Measurements from ENCODE around the gene AJAP1.

AJAP1 gene

DNA sequence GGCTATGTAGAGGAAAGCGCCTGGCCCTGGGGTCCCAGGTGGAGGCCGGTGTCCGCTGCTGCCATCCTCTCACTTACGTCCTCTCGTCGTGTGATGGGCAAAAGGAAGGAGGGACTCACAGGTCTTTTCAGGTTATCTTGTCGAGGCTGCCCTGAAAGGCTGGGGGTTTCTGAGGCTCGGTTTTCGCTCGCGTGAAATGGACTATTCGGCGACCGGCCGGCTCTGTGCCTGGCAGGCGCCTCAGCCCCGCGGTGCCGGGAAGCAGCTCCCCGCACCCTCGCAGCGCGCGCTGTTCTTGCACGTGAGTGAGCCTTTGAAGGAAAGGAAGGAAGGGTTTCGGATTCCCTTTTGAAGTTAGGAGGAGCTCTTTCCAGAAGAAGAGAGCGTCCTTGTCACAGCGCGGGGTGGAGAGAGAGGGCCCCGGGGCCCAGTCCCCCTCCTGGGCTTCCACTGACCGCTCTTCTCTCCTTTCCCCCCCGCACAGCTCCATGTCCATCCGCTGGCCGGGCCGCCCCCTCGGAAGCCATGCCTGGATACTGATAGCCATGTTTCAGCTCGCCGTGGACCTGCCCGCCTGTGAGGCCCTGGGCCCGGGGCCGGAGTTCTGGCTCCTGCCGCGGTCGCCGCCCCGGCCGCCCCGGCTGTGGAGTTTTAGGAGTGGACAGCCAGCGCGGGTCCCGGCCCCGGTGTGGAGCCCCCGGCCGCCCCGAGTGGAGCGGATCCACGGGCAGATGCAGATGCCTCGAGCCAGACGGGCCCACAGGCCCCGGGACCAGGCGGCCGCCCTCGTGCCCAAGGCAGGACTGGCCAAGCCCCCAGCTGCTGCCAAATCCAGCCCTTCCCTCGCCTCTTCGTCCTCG, 57.2 kb downstream of the AJAP1 start:
- DNase-seq: no peak
- in situ Hi-C loops (cut with HindIII; ENCODE audit: low pct_ligation_motif_present, low pct_unique_long_range_greater_than_20kb, low sequenced_read_pairs): no loop called here

GRCh38 chr1:4713669-4714068, 59.3 kb downstream of the AJAP1 start:
- no peak for DNase-seq
- in situ Hi-C loops (cut with HindIII; ENCODE audit: low pct_ligation_motif_present, low pct_unique_long_range_greater_than_20kb, low sequenced_read_pairs): no loop called here

DNA sequence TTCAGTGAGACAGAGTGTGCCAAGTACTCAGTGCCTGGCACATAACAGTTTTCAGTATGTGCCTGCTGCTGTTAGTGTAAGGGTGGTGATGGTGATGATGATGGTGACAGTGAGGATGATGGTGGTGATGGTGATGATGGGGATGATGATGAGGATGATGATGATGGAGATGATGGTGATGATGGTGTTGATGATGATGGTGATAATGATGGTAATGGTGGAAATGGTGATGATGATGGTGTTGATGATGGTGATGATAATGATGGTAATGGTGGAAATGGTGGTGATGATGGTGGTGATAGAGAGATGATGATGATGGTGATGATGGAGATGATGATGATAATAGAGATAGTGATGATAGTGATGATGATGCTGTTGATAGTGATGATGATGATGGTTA, 62.0 kb downstream of the AJAP1 start:
- in situ Hi-C loops (cut with HindIII; ENCODE audit: low pct_ligation_motif_present, low pct_unique_long_range_greater_than_20kb, low sequenced_read_pairs): no loop called here

GRCh38 chr1:4718071-4718470, 63.7 kb downstream of the AJAP1 start:
- in situ Hi-C loops (cut with HindIII; ENCODE audit: low pct_ligation_motif_present, low pct_unique_long_range_greater_than_20kb, low sequenced_read_pairs): no loop called here
- DNase-seq: no peak

More for the DNA sequence above, 62.0 kb downstream of the AJAP1 start:
- no peak for DNase-seq

GRCh38 chr1:4723106-4723505, 68.7 kb downstream of the AJAP1 start:
- in situ Hi-C loops (cut with HindIII; ENCODE audit: low pct_ligation_motif_present, low pct_unique_long_range_greater_than_20kb, low sequenced_read_pairs): no loop called here
- DNase-seq: no peak

DNA sequence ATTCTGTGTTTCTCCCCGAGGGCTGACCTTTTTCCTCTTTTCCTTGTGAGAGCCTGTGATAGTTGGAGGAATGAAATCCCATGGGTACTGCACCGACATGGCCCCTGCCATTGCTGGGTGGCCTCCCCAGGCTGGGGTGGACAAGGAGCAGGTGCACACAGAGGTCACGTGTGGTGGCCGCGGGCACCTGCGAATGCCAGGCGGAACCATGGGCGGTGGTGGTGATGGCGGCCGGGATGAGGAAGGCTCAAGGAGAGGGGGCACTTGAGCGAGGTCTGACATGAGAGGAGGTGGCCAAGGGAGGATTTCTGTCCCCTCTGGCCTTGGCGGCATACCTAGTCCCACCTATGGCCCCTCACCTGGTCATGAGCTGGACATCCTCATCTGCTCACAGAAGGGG, 69.6 kb downstream of the AJAP1 start:
- in situ Hi-C loops (cut with HindIII; ENCODE audit: low pct_ligation_motif_present, low pct_unique_long_range_greater_than_20kb, low sequenced_read_pairs): no loop called here
- no peak for DNase-seq

GRCh38 chr1:4724695-4725250, 70.4 kb downstream of the AJAP1 start:
- no peak for DNase-seq
- in situ Hi-C loops (cut with HindIII; ENCODE audit: low pct_ligation_motif_present, low pct_unique_long_range_greater_than_20kb, low sequenced_read_pairs): no loop called here

GRCh38 chr1:4725416-4725815, 71.0 kb downstream of the AJAP1 start:
- no peak for DNase-seq

GRCh38 chr1:4726620-4727341, 72.4 kb downstream of the AJAP1 start:
- DNase-seq: no peak

More at GRCh38 chr1:4725416-4725815, 71.0 kb downstream of the AJAP1 start:
- in situ Hi-C loops (cut with HindIII; ENCODE audit: low pct_ligation_motif_present, low pct_unique_long_range_greater_than_20kb, low sequenced_read_pairs): no loop called here

GRCh38 chr1:4728319-4729089, 74.1 kb downstream of the AJAP1 start:
- no peak for DNase-seq
- in situ Hi-C loops (cut with HindIII; ENCODE audit: low pct_ligation_motif_present, low pct_unique_long_range_greater_than_20kb, low sequenced_read_pairs): no loop called here

More at GRCh38 chr1:4726620-4727341, 72.4 kb downstream of the AJAP1 start:
- in situ Hi-C loops (cut with HindIII; ENCODE audit: low pct_ligation_motif_present, low pct_unique_long_range_greater_than_20kb, low sequenced_read_pairs): no loop called here

DNA sequence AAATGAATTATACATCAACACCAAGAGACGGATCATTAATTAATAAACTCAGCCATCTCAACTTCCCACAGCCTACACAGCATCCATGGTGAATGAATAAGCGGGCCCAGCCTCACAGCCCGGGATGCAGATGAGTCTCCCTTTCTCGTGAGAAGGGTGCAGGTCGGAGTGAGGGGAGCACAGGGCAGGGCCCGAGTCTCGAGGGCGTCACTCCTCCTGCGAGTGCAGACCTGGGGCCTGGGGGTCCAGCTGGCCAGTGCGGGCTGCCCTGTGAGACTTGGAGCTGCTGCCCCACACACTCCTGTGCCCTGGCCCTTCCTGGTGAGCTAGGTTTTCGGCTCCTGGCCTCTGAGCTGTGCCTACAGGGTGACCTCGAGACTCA, 74.7 kb downstream of the AJAP1 start:
- in situ Hi-C loops (cut with HindIII; ENCODE audit: low pct_ligation_motif_present, low pct_unique_long_range_greater_than_20kb, low sequenced_read_pairs): no loop called here
- DNase-seq: no peak

DNA sequence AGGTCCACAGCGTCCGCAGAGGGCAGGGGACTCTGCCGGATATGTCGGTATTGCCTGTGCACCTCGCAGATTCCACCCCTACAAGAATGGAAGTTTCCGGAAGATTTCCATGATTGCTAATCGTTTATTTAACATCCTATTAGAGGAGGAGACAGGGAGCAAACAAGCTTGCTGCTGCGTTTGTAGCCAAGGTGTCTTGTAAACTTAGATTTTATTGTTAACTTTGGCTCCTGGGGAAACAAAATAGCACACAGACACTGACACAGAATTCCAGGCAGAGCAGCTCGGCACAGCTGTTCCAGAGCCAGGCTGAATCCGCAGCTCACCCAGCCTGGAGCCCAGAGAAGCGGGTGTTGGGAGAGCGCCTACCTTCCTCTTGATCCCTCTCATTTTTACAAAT, 75.7 kb downstream of the AJAP1 start:
- DNase-seq: no peak
- in situ Hi-C loops (cut with HindIII; ENCODE audit: low pct_ligation_motif_present, low pct_unique_long_range_greater_than_20kb, low sequenced_read_pairs): no loop called here

- in situ Hi-C loops (cut with HindIII; ENCODE audit: low pct_ligation_motif_present, low pct_unique_long_range_greater_than_20kb, low sequenced_read_pairs): no loop called here
- no peak for DNase-seq
Measured at GRCh38 chr1:4733446-4734177, 79.2 kb downstream of the AJAP1 start.

- in situ Hi-C loops (cut with HindIII; ENCODE audit: low pct_ligation_motif_present, low pct_unique_long_range_greater_than_20kb, low sequenced_read_pairs): no loop called here
- DNase-seq: no peak
Measured at GRCh38 chr1:4734219-4734618, 79.8 kb downstream of the AJAP1 start.

DNA sequence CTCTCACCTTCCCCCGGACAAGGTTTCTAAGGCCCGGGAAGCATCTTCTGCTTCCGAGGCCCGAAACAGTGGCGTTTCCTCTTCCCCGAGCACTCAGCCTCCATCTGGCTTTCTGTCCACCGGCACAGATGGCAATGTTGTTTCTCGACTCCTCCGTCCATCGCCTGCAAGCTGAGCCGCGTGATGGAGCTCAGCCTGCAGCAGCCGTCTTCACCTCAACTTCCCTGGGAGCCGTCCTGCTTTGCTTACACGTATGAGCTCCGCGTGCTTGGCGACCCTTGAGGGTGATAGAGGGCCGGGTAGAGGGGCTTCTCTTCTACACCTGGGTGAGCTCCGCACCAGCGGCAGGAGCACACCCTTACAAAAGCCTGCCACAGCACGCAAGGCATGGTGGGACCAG, 80.4 kb downstream of the AJAP1 start:
- no peak for DNase-seq
- in situ Hi-C loops (cut with HindIII; ENCODE audit: low pct_ligation_motif_present, low pct_unique_long_range_greater_than_20kb, low sequenced_read_pairs): no loop called here

- in situ Hi-C loops (cut with HindIII; ENCODE audit: low pct_ligation_motif_present, low pct_unique_long_range_greater_than_20kb, low sequenced_read_pairs): no loop called here
- no peak for DNase-seq
Measured at GRCh38 chr1:4736254-4736653, 81.8 kb downstream of the AJAP1 start.

DNA sequence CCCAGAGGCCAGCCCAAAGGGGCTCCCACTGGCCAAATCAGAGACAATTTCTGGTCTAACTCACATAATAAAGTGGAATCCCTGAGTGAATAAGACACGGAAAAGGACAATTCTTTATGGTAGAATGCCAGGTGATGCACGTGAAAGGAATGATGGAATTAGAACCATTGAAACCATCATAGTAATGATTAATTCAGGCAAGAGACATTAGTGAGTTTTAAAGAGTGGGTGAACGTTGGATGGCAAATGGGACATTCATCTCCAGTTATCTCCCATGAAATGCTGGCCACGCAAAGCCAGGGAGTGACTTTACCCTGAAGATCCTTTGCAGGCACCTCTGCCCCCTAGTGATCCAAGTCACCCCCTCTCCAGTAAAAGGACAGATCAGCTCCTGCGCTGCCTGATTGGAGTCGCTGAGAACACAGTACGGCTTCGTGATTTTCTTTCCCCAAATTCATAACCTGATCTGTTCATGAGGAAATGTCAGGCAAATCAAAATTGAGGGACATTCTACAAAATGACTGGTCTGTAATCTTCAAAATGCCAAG, 87.5 kb downstream of the AJAP1 start:
- in situ Hi-C loops (cut with HindIII; ENCODE audit: low pct_ligation_motif_present, low pct_unique_long_range_greater_than_20kb, low sequenced_read_pairs): no loop called here

More for the DNA sequence above, 87.5 kb downstream of the AJAP1 start:
- no peak for DNase-seq

Measured in ACHN (cell line).